IMR-90 (cell line): ENCODE data around the gene SLIT1.

Source experiments
- BHLHE40 ChIP-seq: fragments of 150-350 bp; IDR thresholded peaks from 2 replicates; pipeline ENCODE4 v1.6.1; 2016; ENCODE audit warnings: mild to moderate bottlenecking, low read depth, low read length
- CEBPB ChIP-seq: IDR thresholded peaks from 2 replicates; pipeline ENCODE4 v1.6.1; 2012; ENCODE audit warnings: low read depth, low read length, improper control_type of control experiment
- CHD1 ChIP-seq: IDR thresholded peaks from 2 replicates; pipeline ENCODE4 v1.6.1; 2012; ENCODE audit warnings: low read depth, low read length, improper control_type of control experiment
- MXI1 ChIP-seq: IDR thresholded peaks from 2 replicates; pipeline ENCODE4 v1.6.1; 2012; ENCODE audit warnings: low read depth, mild to moderate bottlenecking, low read length, moderate library complexity, borderline replicate concordance
- POLR2A ChIP-seq: IDR thresholded peaks from 2 replicates; pipeline ENCODE4 v1.6.1; 2012; ENCODE audit warnings: mild to moderate bottlenecking, low read depth, low read length
- RAD21 ChIP-seq: IDR thresholded peaks from 2 replicates; pipeline ENCODE4 v1.6.1; 2012; ENCODE audit warnings: low read length, improper control_type of control experiment
- USF2 ChIP-seq: fragments of 150-350 bp; IDR thresholded peaks from 2 replicates; pipeline ENCODE4 v1.6.1; 2017; ENCODE audit warnings: mild to moderate bottlenecking, antibody characterized with exemption, low read length, low read depth
- TF ChIP-seq, protein P1 (sequence below): conservative IDR thresholded peaks from 2 replicates; pipeline ENCODE4 v1.5.1; 2012; ENCODE audit warnings: mild to moderate bottlenecking, low read depth, low read length, improper control_type of control experiment

GRCh38 chr10:97038688-97039087 is 147.1 kb downstream of the SLIT1 start:
- TF ChIP-seq, protein P1, sequence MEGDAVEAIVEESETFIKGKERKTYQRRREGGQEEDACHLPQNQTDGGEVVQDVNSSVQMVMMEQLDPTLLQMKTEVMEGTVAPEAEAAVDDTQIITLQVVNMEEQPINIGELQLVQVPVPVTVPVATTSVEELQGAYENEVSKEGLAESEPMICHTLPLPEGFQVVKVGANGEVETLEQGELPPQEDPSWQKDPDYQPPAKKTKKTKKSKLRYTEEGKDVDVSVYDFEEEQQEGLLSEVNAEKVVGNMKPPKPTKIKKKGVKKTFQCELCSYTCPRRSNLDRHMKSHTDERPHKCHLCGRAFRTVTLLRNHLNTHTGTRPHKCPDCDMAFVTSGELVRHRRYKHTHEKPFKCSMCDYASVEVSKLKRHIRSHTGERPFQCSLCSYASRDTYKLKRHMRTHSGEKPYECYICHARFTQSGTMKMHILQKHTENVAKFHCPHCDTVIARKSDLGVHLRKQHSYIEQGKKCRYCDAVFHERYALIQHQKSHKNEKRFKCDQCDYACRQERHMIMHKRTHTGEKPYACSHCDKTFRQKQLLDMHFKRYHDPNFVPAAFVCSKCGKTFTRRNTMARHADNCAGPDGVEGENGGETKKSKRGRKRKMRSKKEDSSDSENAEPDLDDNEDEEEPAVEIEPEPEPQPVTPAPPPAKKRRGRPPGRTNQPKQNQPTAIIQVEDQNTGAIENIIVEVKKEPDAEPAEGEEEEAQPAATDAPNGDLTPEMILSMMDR: no peak
- TF ChIP-seq POLR2A: no peak
- TF ChIP-seq USF2: no peak
- TF ChIP-seq MXI1: no peak
- no peak for TF ChIP-seq BHLHE40
- no peak for TF ChIP-seq RAD21
- no peak for TF ChIP-seq CHD1
- TF ChIP-seq CEBPB: no peak
